HG03280 (cell line): ENCODE measurements around the gene SMOC2.
"Not testable (repeated sequence)": the region's sequence is repeated elsewhere in the genome, so short reads cannot be mapped to it uniquely, and the experiment has no call there.

Source experiments
- ATAC-seq: cut with Tn5 transposase; IDR thresholded peaks from one replicate; pipeline ENCODE4 v1.9.1; 2021; ENCODE audit warnings: mild to moderate bottlenecking, moderate library complexity; ENCODE audit not compliant: unreplicated experiment

SMOC2 gene

GRCh38 chr6:168563656-168564055 lies 122.7 kb downstream of the SMOC2 start:
- no peak for ATAC-seq

DNA sequence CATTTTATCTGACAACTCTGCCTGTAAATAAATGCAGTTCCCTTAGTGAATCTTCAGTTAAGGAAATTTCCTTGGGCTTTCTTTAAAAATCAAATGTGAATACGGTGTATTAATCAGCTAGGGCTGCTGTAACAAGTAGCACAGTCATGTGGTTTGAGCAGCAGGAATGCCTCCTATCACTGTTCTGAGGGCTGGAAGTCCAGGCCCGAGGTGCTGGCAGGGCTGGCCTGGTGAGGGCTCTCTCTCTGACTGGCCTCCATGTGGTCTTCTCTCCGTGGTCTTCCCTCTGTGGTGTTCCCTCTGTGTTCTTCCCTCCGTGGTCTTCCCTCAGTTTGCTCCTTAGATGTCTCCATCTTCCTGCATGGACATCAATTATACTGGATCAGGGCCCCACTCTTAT lies 124.1 kb downstream of the SMOC2 start:
- no peak for ATAC-seq

GRCh38 chr6:168570211-168570610 lies 129.2 kb downstream of the SMOC2 start:
- no peak for ATAC-seq

GRCh38 chr6:168571268-168571667 lies 130.3 kb downstream of the SMOC2 start:
- ATAC-seq = no peak

- not testable (repeated sequence) for ATAC-seq
Observed at GRCh38 chr6:168573276-168573835, 132.4 kb downstream of the SMOC2 start.

GRCh38 chr6:168574075-168574698 lies 133.2 kb downstream of the SMOC2 start:
- no peak for ATAC-seq

DNA sequence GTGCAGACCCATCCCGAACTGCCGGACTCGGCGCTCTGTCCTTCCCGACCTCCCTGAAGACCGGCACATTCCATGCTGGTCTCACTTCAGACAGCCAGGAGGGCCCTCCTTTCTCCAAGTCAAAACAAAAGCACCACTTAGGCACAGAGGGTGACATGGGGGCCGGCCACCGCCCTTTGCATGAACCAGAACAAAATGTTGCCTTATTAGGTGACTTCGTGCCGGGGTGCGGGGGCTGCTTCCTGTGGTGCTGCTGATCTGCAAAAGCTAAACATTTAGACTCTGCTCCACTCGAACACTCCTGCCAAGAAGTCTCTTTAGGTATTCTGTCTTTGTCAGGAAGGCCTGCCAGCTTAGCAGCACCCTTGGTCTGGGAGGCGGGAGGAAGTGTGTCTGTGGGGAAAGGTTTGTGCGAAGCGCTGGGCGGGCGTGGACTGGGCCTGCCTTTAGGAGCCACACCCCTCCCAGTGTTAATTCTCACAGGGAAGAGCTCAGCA lies 133.8 kb downstream of the SMOC2 start:
- no peak for ATAC-seq

- ATAC-seq = no peak
Observed at GRCh38 chr6:168575346-168576098, 134.5 kb downstream of the SMOC2 start.

- no peak for ATAC-seq
Observed at GRCh38 chr6:168576388-168576787, 135.4 kb downstream of the SMOC2 start.

DNA sequence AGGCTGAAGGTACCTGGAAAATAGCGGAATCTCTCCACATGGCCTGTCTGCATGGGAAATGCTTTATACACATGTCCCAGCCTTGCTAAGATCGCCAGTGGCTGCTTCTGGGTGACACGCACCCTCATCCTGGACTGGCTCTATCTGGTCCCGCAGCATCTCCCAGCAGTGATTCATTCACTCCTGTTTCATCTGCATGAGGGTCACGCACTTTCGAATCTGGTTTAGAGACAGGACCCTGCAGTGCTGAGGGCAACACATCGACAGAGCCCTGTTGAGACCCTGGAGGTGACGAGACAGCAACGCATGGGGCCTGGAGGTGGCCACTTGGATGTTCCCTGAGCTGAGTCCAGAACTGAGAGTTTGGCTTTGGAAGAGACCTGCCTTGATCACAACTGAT lies 136.5 kb downstream of the SMOC2 start:
- ATAC-seq = no peak

DNA sequence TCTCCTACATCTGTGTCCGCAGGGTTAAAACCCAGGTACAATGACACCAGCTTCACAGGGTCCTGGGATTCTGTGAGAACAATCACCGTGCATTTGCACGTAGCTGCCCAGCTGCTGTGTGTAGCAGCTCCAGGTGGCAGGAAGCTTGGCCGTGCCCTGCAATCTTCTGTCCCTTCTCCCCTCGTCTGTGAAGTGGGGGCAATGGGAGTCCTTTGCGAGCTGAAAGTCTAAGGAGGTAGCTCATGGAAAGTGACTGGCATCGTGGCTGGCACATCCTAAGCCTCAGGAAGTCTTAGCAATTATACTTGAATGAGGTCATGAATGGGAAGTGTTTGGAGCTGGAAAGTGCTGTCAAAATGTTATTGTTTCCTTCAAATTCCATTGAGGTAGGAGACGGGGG lies 137.1 kb downstream of the SMOC2 start:
- no peak for ATAC-seq

DNA sequence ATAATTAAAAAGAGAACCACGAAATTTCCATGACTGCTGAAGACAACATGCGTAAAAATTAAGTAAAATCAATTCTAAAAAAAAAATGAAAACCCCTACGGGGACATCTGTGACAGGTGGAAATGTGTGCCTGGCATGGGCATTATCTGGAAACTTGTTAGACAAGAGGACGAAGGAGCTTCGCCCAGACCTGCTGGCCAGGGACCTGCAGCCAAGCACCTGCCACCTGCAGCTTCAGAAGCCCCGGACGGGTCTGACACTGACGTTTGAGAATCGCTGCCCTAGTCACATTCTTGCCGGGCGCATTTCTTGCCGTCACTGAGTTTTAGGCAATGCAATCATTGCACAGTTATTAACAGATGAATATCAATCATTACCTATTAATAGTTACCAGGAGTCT lies 140.3 kb downstream of the SMOC2 start:
- ATAC-seq = no peak

DNA sequence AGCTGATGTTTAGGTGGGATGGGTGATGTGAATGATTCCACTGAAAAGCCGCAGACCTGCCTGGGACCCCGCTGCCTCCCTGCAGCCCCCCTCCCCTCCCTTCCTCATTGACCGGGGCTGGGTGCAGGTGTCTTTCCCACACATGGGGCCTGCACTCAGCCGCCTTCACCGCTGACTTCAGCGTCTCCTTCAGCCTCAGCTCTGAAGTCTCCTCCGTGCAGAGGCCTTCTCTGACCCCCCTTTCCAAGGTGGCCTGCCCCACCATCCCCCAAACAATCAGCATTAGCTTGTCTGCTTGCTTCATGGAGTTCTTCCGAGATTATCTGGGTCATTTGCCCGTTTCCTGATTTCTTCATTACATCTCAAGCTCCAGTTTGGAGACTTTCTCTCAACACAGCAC lies 140.7 kb downstream of the SMOC2 start:
- no peak for ATAC-seq

GRCh38 chr6:168582571-168582981 lies 141.6 kb downstream of the SMOC2 start:
- no peak for ATAC-seq

DNA sequence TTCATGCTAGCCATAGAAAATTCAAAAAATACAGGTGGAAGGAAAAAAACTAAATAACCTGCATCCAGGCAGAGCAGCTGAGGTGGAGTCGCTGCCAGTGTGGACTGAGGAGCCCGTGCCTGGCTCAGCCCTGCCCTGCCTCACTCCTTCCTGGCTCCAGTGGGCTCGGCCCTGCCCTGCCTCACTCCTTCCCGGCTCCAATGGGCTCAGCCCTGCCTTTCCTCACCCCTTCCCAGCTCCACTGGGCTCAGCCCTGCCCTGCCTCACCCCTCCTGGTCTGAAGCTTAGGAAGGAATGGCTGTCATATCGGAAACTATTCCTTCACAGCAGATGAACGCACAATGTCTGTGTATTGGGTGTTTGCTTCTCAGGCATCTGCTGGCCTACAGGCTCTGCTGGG lies 142.1 kb downstream of the SMOC2 start:
- no peak for ATAC-seq

DNA sequence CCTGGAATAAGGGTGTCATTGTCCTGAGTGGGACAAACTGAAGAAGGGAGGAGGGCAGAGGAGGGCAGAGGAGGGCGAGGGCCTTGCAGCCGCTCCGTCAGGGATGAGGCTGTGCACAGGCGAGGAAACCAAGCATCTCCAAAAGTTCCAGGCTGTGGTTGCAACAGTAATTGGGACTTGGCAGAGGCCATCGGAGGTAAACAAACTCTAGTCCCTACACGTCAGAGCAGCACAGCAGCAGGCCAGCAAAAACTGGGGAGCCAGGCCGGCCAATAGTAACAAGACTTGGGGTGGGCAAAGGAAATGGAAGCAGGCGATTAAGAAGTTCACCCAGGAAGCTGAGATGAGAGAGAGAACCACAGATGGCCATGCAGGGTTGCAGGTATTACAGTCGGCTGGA lies 142.8 kb downstream of the SMOC2 start:
- ATAC-seq = no peak

GRCh38 chr6:168584249-168584648 lies 143.3 kb downstream of the SMOC2 start:
- no peak for ATAC-seq

DNA sequence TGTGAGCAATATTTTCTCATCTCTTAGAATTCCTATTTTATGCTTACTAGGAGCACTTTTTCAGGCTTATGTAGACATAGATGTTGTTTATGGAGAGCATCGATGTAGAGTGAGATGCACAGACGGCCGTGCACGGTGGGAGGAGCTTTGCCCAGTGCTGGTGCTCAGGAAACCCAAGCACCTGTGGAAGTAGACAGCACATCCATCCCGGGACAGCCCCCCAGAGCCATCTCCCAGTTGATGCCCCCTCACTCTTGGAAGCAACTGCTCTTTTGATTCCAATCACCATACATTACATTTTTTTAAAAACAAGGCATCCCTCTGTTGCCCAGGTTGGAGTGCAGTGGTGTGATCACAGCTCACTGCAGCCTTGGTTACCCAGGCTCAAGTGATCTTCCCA lies 143.7 kb downstream of the SMOC2 start:
- ATAC-seq = no peak

DNA sequence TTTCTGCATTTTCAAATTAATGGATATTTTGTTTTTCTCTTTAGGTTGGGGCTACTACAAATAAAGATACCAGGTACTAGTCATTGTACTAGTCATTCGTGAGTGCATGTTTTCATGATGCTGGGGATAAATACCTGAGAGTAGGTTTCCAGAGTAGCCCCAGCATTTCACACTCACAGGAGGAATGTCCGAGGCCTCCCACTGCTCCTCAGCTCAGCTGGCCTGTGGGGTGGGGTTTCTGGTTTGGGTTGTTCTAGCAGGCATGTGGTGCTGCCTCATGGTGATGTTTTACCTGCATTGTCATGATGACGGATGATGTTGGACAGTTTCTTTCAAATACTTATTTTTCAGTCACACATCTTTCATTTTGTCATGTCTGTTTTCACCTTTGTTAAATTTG lies 144.5 kb downstream of the SMOC2 start:
- ATAC-seq = no peak

DNA sequence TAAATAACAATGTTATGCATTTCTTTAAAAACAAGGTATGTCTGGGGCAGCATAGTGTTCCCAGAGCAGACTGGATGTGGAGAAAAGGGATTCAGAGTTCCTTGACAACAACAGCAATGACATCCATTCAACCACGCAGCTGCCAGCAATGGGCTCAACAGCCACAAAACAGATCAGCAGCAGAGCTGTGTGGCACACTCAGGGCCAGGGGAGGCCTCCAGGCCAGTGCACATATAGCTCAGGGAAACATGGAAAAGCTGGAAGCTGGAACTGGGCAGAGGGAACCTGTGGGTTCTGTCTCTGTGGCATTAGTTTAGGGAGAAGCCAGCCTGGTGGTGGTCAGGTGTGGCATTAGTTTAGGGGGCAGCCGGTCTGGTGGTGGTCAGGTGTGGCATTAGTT lies 148.3 kb downstream of the SMOC2 start:
- ATAC-seq = no peak

GRCh38 chr6:168590406-168590805 lies 149.4 kb downstream of the SMOC2 start:
- no peak for ATAC-seq

DNA sequence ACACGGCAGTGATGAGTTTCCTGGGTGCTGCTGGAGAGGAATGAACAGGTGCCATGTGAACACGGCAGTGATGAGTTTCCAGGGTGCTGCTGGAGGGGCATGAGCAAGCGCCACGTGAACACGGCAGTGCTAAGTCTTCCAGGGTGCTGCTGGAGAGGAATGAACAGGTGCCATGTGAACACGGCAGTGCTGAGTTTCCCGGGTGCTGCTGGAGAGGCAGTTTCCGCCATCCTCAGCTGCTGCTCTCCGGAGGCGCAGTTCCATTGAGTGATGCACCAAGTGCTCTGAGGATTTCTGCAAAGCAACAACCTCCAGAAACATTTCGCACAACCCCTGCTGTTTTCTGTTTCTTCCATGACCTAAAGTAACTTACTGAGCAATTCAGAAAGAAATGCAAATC lies 155.4 kb downstream of the SMOC2 start:
- ATAC-seq = no peak
